Glomerular endothelial cell (primary cell): ENCODE measurements around the gene SH2D2A. TPM values are rescaled to one million over a fixed set of nuclear protein-coding genes. Genes with fewer than 3 reads are reported as not detected.

Experiments
- DNase-seq: peaks from one replicate; pipeline ENCODE4 v3.0.0-alpha.2; 2011; ENCODE audit warnings: low read depth, low spot score; ENCODE audit errors: extremely low read depth
- total RNA-seq: library from RNA; depleted of rRNA; stranded (reverse); fragments of >200 nt; gene quantifications from 2 replicates; pipeline ENCODE4 v1.2.3, GENCODE V29; 2015

Gene SH2D2A
- 0.44 and 0.82 TPM in 2 replicates for total RNA-seq

DNA sequence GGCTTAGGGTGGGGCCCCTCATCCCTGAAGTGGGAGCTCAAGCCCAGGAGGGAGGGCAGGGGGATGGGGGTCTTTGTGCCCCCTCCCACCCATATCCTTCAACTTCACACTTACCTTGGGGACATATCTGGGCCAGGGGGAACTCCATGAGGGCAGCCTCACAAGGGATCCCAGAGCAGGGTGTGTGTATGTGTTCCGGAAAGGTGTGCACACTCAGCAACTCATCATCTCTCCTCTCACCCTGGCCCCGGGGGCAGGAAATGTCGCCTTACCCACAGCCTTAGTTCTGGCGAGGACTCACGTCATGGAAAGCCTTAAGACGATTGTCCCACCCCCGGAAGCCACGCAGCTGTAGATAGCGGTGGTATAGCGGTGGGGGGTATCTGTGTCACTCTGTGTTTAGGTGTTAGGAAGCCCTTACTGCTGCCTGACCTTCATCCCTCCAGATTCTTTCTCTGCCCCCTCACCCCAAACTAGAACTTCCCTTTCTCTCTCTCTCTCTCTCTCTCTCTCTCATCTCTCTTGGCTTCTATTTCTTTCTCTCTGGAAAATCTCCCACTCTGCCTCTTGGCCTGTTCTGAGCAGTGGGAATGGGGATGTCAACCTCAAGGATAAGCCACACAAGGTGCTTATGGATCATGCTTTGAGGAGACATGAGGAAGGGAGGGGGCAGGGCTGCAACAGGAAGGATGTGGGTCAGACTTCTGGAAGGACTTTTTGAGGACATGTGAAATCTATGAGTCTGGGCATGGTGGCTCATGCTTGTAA is at the start of gene SH2D2A:
Gene SH2D2A (minus strand): TSS at position 288 of the 768 bp plus-strand sequence. CDS start 140 bp downstream, at position 148.
- DNase-seq, result no peak

DNA sequence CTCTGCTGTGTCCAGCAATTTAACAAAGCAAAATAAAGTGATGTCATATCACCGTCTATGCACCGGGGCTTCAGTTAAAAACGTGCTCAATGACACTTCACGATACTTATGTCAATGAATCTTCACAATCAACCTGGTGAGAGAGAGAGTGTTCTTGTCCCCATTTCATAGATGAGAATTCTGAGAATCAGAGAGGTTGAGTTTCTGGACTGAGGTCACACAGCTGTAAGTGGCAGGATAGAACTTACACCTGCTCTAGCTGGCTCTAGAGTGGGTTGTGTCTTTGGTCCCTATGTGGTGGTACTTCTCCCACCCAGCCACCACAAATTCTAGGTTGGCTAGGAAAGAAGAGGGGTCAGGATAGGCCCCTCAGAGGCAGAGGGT is 49.2 kb upstream of the SH2D2A start:
- no peak for DNase-seq

DNA sequence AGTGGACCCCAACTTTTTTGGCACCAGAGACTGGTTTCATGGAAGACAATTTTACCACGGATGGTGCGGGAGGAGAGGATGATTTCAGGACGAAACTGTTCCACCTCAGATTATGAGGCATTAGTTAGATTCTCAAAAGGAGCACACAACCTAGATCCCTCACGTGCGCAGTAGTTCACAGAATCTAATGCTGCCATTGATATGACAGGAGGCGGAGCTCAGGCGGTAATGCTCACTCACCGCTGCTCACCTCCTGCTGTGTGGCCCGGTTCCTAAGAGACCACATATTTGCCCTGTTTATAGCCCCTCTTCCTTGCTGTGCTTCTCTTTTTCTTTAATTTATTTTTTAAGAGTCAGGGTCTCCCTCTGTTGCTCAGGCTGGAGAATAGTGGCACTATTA is 48.6 kb upstream of the SH2D2A start:
- no peak for DNase-seq

DNA sequence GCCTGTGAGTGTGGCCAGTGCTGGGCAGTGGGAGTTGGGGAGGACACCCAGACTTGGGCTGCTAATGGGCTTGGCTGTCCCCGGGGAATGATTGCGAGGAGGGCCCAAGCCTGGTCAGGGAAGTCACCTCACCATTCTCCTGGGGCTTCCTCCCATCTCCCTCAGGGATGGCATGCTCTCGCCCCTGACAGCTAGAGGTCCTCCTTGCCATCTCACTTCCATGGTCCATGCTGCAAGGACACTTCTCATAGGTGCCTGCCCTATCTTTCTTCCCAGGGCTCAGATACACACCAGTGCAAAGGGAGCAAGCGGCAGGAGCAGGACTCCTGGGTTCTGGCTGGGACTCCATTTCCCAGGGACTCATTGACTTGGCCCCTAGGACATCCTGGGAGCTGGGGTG is 48.1 kb upstream of the SH2D2A start:
- DNase-seq, result no peak

DNA sequence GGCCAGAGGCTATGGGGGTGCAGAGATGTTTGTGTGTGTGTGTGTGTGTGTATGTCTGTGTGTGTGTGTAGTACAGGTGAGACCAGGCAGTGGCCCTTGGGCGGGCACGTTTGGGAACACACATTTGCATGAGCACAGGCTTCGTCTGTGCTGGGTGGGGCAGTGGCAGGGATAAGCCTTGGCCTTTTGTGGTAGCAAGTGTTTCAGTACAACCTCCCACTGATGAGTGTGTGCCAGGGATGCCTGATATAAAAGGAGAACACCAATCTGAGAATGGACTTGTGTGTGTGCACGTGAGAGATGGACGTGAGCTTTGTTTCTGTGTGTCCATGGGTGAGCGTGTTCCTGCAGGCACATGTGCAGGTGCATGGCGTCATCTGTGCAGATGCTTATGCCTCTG is 47.0 kb upstream of the SH2D2A start:
- no peak for DNase-seq

DNA sequence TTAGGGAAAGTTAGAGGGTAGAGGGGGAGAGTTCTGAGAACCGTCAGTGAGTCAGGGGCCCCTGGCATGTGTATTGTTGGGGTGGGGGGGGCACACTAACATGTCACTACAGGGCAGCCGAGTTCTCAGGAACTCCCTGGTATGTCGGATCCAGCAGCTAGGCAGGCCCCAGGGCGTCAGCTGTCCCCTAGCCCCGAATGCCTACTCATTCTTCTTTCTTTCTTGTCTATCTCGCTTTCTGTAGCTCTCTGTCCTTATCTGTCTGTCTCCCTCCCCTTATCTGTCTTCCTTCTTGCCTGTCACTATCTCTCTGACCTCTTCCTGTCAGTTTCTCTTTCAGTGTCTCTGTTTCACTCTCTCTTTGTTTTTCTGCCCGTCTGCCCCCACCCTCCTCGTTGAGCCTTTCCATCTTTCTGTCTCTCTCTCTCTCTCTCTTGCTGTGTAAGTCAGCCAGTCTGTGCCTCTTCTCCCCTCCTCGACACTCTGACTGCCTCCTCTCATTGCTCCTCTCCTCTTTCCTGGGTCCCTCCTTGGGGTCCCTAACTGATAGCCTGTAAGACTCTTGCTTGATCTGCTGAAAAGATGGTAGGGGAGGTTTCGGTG is 46.5 kb upstream of the SH2D2A start:
- no peak for DNase-seq

DNA sequence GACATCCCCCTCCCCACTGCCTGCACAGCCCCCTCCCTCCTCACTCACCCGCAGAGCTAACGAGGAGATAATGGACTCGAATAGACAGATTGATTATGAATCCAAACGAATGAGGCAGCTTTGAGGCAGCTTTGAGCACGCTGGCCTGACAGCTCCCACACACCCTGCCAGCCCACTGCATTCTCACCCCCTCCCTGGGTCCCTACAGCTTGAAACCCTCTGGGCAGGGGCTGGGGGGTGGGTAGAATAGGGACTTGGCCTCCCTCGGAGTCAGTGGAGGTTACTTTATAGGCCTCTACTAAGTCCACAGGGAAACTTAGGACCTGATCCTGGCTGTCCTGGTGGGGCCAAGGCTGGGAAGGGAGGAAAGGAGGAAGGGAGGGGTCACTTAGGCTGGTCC is 45.9 kb upstream of the SH2D2A start:
- no peak for DNase-seq

DNA sequence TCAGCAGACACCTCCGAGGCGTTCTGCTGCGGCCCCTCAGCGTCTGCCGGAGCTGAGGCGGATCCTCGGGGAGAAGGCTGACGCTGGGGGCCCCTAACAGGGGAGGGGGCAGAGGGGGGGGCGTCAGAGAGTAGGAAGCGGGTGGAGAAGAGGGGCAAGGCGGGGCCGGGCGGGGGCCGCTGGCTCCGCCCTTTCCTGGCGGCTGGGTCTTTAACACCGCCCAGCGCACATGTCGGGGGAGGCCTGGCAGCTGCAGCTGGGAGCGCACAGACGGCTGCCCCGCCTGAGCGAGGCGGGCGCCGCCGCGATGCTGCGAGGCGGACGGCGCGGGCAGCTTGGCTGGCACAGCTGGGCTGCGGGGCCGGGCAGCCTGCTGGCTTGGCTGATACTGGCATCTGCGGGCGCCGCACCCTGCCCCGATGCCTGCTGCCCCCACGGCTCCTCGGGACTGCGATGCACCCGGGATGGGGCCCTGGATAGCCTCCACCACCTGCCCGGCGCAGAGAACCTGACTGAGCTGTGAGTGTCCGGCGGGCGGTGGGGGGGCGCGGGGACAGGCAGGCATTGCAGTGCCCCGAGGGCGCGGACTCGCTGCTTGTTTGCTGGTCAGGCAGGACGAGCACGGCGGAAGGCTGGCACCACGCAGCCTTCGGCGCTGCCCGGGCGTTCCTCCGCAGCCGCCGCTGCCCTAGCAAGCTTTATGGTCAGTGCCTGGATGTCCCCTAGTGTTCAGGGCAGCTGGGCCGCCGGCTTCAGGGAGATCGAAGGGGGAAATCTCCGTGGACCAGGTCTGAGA is 44.2 kb upstream of the SH2D2A start, which contains the start of gene NTRK1:
Gene NTRK1 (plus strand): TSS at position 238 of the 796 bp plus-strand sequence. CDS start 70 bp downstream, at position 308.
- no peak for DNase-seq

DNA sequence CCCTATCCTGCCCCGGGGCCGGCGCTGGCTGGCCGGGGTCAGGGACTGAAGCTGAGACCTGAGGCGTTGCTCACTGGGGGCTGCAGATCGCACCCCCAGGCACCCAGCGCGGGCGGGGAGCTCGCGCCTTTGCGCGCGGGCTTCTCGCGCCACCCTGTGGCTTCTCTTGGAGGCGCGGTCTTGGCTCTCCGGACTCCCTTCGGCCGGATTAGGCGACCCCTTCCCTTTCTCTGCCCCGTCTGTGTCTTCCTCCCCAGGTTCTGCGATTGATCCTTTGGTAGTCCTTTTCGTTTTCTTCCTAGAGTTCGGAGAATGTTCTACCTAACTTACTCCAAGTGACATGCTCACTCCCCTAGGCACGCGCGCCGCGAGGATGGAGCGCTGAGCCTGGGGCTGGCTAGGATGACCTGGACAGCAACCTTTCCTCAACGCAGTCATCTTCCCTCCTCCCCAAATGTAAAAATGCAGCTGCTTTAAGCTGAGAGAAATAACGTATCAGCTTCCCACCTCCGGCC is 43.5 kb upstream of the SH2D2A start:
- DNase-seq, result no peak

DNA sequence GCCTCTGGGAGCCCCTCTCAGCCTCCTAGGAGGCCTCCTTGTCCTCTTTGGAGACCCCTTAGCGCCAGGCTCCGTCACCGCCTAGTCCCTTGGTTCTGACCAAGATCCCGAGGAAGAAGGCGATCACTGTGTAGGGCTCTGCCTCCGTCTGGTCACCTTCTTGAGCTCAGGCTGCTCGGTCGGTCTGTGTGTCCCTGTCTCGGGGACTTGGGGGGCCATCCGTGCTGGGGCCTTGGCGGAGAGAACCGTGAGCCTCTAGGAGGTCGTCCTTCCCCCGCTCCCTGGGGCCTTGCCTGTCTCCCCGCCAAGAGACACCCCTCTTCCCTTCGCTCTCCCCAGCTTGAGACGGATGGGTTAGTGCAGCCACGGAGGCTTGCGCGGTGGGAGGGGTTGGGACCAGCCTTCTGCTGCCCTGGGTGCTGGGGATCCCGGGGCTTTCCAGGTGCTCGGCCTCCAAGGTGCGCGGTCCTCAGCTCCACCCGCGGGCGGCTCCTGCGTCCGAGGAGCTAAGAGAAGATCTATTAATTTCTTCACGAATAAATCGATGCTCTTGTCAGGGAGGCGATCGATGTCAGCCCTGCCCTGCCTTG is 43.0 kb upstream of the SH2D2A start:
- no peak for DNase-seq

DNA sequence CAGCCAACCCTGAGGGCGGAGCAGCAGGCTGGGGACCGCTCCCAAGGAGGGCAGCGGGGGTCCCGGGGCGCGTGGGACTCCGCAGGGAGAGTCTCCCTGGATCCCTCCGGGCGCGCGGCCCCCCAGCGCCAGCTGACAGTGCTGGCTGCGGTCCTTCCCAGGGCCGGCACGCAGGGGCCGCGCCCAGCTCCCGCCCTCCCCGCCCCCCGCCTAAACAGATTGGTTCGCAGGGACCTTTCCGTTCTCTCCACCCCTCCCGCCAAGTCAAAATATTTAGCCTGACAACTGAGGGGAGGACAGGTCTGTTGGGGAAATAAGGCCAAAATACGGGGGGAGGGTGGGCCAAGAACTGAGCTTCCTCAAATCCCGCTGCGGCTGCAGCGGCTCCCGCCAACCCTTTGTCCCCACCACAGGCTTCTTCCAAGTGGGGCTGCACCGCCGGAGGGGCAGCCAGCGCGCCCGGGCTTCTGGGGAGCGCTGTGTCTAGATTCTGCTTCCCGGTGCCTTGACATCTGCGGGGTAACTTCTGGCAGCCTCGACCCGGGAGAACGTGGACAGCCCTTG is 42.4 kb upstream of the SH2D2A start, which contains the start of gene INSRR:
Gene INSRR (minus strand): TSS at position 159 of the 564 bp plus-strand sequence. CDS start 496 bp downstream, outside the sequence.
- no peak for DNase-seq

DNA sequence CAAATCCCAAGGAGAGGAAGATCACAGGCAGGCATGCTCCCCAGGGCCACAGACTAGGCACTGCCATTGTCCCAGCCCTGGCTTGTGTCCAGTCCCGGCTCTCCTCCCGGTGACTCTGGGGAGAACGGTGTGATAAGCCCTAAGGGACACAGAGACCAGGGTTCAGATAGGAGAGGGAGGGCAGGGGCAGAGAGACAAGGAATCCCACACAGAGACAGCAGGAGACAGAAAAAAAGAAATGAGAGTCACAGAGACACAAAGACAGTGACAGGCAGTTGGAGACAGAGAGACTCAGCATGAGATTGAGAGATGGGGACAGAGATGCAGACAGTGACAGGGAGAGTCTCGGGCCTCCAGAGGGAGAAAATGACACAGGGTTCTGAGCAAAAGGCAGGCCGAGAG is 41.9 kb upstream of the SH2D2A start:
- DNase-seq, result no peak

DNA sequence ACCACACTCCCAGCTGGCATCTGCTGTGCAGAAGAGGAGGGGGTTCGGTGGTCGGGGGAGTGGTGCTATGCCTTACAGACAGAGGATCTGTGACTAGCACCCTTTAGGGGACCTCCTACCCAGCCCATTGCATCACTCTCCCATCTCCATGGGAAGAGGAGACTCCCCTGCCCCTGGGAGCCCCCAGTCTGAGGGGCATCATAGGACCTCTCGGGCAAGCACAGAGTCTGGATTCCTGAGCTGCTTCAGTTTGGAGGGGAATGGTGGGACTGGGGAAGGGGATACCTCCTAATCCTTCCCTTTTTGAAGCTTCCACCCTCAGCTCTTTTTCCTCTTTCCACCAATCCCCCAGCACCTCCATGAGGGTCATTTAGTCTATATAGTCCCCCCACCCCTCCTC is 40.9 kb upstream of the SH2D2A start:
- DNase-seq, result no peak

DNA sequence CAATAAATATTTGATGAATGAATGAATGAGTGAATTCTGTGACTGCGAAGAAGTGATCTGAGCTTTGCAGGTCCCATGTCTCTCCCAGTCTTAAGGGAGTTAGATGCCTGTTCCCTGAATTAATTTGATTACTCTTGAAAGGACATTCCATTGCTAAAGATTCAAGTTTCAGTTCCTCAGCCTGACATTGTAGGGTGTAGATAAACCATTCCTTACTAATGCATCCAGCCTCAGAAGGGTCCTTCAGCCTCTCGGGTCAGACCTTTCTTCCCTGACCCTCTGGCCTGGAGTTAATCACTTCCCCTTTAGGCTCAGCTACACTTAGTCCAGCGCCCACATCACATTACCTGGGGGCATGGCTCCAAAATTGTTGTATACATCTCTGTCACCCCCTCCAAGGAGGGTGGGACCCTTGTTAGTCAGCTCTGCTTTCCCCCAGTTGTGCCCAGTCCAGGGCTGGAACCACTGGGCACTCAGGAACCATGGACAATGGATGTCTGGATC is 39.7 kb upstream of the SH2D2A start:
- DNase-seq, result no peak

DNA sequence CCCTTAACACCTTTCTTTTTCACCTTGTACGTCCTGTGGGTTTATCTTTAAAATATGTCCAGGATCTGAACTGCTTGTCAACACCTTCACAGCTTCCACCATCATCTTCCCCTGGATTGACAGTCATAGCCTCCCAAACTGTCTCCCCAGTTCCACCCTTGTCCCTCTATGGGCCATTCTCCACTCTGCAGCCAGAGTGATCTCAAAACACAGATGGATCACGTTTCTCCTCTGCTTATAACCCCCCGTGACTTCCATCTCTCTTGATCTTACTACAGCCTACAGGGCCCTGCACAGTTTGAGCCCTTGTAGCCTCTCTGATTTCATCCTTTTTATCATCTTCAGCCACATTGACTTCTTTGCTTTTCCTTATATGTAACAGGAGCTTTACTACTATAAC is 38.0 kb upstream of the SH2D2A start:
- no peak for DNase-seq

DNA sequence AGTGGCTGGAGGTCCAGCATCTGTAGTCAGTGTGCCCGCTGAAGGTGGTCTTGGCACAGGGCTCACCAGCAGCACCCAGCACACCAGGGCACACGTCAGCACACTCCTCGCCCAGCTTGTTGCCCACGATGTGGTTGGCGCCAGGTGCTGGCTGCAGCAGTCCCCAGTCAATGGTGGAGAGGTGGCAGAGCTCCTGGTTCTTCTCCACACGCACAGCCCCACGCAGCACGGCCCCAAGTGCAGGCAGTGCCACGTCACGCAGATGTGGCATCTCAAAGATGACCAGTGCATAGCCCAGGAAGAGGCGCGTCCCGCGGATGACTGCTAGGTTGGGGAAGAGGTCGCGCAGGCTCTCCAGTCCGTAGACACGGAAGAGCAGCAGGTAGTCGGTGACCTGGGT is 37.1 kb upstream of the SH2D2A start:
- no peak for DNase-seq

DNA sequence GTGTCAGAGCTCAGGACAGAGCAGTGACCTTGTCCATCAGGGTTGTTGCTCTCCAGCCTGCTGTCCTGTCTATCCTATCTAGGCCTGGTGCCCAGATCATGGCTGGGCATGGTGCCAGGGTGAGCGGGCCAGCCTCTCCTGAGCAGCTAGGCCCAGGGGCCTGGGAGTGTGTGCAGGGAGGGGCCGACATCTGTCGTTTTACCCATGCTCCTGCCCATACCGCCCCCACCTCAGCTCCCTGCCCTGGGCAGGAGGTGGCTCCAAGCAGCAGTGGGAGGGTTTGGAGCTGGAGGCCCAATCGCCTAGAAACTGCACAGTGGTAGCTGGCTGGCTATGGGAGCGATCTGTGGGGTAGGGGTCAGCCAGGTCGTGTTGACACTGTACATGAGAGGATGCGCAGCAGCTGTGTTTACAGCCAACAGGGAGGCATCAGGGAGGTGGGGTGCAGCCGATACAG is 35.8 kb upstream of the SH2D2A start:
- DNase-seq, result no peak

DNA sequence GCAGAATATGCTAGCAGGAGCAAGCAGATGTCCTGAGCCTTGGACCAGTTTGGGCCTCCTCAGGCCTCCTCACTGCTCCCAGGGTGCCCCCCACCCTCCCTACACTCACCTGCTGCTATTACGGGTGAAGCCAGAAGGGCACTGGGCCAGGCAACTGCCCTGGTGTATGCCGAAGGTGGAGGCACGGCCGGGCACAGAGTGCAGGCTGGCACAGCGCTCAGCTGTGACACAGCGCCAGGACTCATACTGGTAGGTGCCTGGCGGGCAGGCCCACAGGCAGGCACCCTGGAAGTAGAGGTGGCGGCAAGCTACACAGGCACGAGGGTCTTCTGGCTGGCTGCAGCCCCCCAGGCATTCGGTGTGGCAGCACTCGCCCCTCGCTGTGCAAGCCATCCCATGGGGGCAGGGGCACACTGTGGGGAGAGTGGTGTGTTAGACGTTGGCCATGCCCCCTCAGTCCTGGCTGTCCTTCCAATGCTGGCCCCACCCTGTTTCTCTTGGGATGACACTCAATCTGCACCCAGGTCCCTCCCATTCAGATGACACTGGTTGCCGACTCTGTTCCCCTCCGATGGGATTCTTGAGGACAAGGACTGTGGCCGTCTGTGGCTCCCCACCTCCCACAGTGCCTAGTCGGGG is 35.2 kb upstream of the SH2D2A start:
- no peak for DNase-seq

DNA sequence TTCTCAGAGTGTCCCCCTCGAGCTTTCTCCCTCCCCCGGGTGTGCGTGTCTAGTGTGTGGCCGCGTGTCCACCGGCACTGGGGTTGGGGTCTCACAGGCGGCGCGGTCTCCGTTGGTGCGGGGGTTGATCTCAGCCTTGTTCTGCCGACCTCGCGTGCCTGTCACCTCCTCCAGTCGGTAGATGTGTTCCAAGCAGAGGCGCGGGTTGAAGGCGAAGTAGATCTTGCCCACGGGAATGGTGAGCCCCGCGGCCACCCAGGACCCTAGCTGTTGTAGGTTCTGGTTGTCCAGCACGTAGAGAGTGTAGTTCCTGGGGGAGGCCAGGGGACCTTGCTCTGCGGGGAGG is 32.5 kb upstream of the SH2D2A start:
- DNase-seq, result no peak
